ENCODE measurements around the gene AP1S1.

- no peak for TF ChIP-seq CTCF (IDR thresholded peaks at IDR 0.05)
- no peak for TF ChIP-seq POLR2A (IDR thresholded peaks at IDR 0.05)
- TF ChIP-seq POLR2AphosphoS5 (IDR thresholded peaks at IDR 0.05): no peak
- no peak for TF ChIP-seq EP300 (IDR thresholded peaks at IDR 0.05)
These were observed 26.0 kb downstream of the AP1S1 start, which contains the start of gene NAT16 for GRCh38 chr7:101180130-101180755.
